Dermis blood vessel endothelial cell (primary cell): ENCODE measurements around the gene MLXIP. TPM values are rescaled to one million over a fixed set of nuclear protein-coding genes. Genes with fewer than 3 reads are reported as not detected.
"Not testable (repeated sequence)": the region's sequence is repeated elsewhere in the genome, so short reads cannot be mapped to it uniquely, and the experiment has no call there.

Source experiments
- DNase-seq: peaks from one replicate; pipeline ENCODE4 v3.0.0; 2010
- total RNA-seq: library from RNA; depleted of rRNA; stranded (reverse); fragments of >200 nt; gene quantifications from 2 replicates; pipeline ENCODE4 v1.2.3, GENCODE V29; 2014

The MLXIP gene
- total RNA-seq, 1 donor from 2014 or later = 16.7 TPM

GRCh38 chr12:122097927-122098756 lies 19.6 kb downstream of the MLXIP start:
- DNase-seq = peak; percentile 58

- no peak for DNase-seq
These were observed 20.8 kb downstream of the MLXIP start for GRCh38 chr12:122099280-122099749.

- no peak for DNase-seq
These were observed 21.3 kb downstream of the MLXIP start for GRCh38 chr12:122099856-122100255.

- DNase-seq = no peak
These were observed 22.0 kb downstream of the MLXIP start for GRCh38 chr12:122100568-122100967.

- peak; percentile 37 for DNase-seq
These were observed 23.8 kb downstream of the MLXIP start for GRCh38 chr12:122102331-122102730.

GRCh38 chr12:122104844-122105243 lies 26.3 kb downstream of the MLXIP start:
- peak; percentile 56 for DNase-seq

- DNase-seq = not testable (repeated sequence)
These were observed 26.9 kb downstream of the MLXIP start for GRCh38 chr12:122105496-122105895.

GRCh38 chr12:122106843-122107242 lies 28.3 kb downstream of the MLXIP start:
- no peak for DNase-seq

- no peak for DNase-seq
These were observed 28.7 kb downstream of the MLXIP start for GRCh38 chr12:122107261-122107660.

- DNase-seq = no peak
These were observed 32.6 kb downstream of the MLXIP start for GRCh38 chr12:122111089-122111641.

GRCh38 chr12:122116707-122117535 lies 38.4 kb downstream of the MLXIP start:
- no peak for DNase-seq

- peak; percentile 39 for DNase-seq
These were observed 39.4 kb downstream of the MLXIP start for GRCh38 chr12:122117979-122118378.

- DNase-seq = not testable (repeated sequence)
These were observed 42.8 kb downstream of the MLXIP start for GRCh38 chr12:122121341-122121740.

- peak; percentile 37 for DNase-seq
These were observed 43.2 kb downstream of the MLXIP start for GRCh38 chr12:122121745-122122144.

- peak; percentile 79 for DNase-seq
These were observed 44.6 kb downstream of the MLXIP start for GRCh38 chr12:122123051-122123760.

- no peak for DNase-seq
These were observed 45.2 kb downstream of the MLXIP start for GRCh38 chr12:122123761-122124145.

- DNase-seq = no peak
These were observed 45.8 kb downstream of the MLXIP start for GRCh38 chr12:122124370-122124769.

- no peak for DNase-seq
These were observed 47.1 kb downstream of the MLXIP start for GRCh38 chr12:122125452-122126341.

- no peak for DNase-seq
These were observed 47.7 kb downstream of the MLXIP start for GRCh38 chr12:122126342-122126635.

GRCh38 chr12:122126713-122127597 lies 48.4 kb downstream of the MLXIP start:
- DNase-seq = no peak

GRCh38 chr12:122127839-122128238 lies 49.3 kb downstream of the MLXIP start:
- no peak for DNase-seq
